K562 (cell line): ENCODE measurements around the gene GPR32. TPM values are rescaled to one million over a fixed set of nuclear protein-coding genes. Genes with fewer than 3 reads are reported as not detected.
A peak's percentile ranks its signal among the peaks of the same experiment; 100 is the strongest.

Source experiments
- EHMT2 ChIP-seq: fragments of 450-650 bp; IDR thresholded peaks from 2 replicates; pipeline ENCODE4 v1.6.1; 2018; ENCODE audit warnings: antibody characterized with exemption
- HDGF ChIP-seq: fragments of 450-650 bp; IDR thresholded peaks from 2 replicates; pipeline ENCODE4 v1.6.1; 2016
- HMG20A ChIP-seq: fragments of 450-650 bp; formaldehyde crosslinking; conservative IDR thresholded peaks from 2 replicates; pipeline ENCODE4 v1.4.0; 2020; ENCODE audit warnings: mild to moderate bottlenecking, mixed read lengths
- KAT7 ChIP-seq: sonication (generic); formaldehyde crosslinking; IDR thresholded peaks from 2 replicates; pipeline ENCODE4 v1.8.0; 2022; ENCODE audit warnings: missing genetic modification reagents, mild to moderate bottlenecking, borderline replicate concordance
- KAT8 ChIP-seq: fragments of 450-650 bp; IDR thresholded peaks from 2 replicates; pipeline ENCODE4 v1.6.1; 2016; ENCODE audit warnings: low read depth, mild to moderate bottlenecking
- POLR3A ChIP-seq: IDR thresholded peaks from 2 replicates; pipeline ENCODE4 v1.6.1; 2011; ENCODE audit warnings: borderline replicate concordance, mild to moderate bottlenecking, moderate library complexity; ENCODE audit not compliant: insufficient read length, insufficient read depth; ENCODE audit errors: extremely low read depth
- RFX7 ChIP-seq: fragments of 250-450 bp; sonication (Bioruptor Pico); IDR thresholded peaks from 2 replicates; pipeline ENCODE4 v1.5.1; 2021; ENCODE audit warnings: mild to moderate bottlenecking
- TAF1 ChIP-seq: IDR thresholded peaks from 2 replicates; pipeline ENCODE4 v1.6.1; 2011; ENCODE audit warnings: mild to moderate bottlenecking, low read length, moderate library complexity; ENCODE audit not compliant: insufficient read depth, control insufficient read depth, severe bottlenecking; ENCODE audit errors: extremely low read depth
- TBP ChIP-seq: optimal IDR thresholded peaks from 2 replicates; pipeline ENCODE3; 2011; ENCODE audit warnings: low read depth, low read length, improper control_type of control experiment
- polyA plus RNA-seq, 8 experiments: library from polyadenylated mRNA; depleted of rRNA in 4 of 8; stranded (reverse) in 5 of 8; unstranded in 3 of 8; fragments of >200 nt; fragmentation: Nextera tagmentation in 2 of 8; fragmentation: Illumina TruSeq in 1 of 8; extraction: Ambion mirVana in 2 of 8; extraction: Trizol in 1 of 8; gene quantifications; 2 replicates each; pipeline versions ENCODE4 v1.2.1 to v1.2.3, GENCODE V29; 2011 to 2014; ENCODE audit warnings: inconsistent platforms in 1 of 8, missing spikeins in 1 of 8
- total RNA-seq, 7 experiments: library from RNA; depleted of rRNA in 6 of 7; stranded (reverse); fragments of >200 nt in 6 of 7; fragmentation: Illumina TruSeq in 2 of 7; extraction: Trizol in 2 of 7; gene quantifications; 2 replicates each; pipeline versions ENCODE4 v1.2.1 to v1.2.3, GENCODE V29; 2011 to 2021; ENCODE audit warnings: low replicate concordance in 1 of 7
- TF ChIP-seq, protein P1 (sequence below): fragments of 450-650 bp; IDR thresholded peaks from 2 replicates; pipeline ENCODE4 v1.6.1; 2018; ENCODE audit not compliant: partially characterized antibody
- TF ChIP-seq, protein P2 (sequence below): fragments of 450-650 bp; formaldehyde crosslinking; IDR thresholded peaks from 2 replicates; pipeline ENCODE4 v1.4.0; 2022; ENCODE audit warnings: mild to moderate bottlenecking, moderate library complexity
- TF ChIP-seq, protein P3 (sequence below): sonication (generic); formaldehyde crosslinking; IDR thresholded peaks from 2 replicates; pipeline ENCODE4 v1.8.1; 2022; ENCODE audit warnings: missing genetic modification reagents
- TF ChIP-seq, protein P4 (sequence below), 2 experiments: fragments of 450-650 bp; formaldehyde crosslinking in 1 of 2; IDR thresholded peaks; 2 replicates each; pipeline versions ENCODE4 v1.4.0 to v1.6.1; 2014 to 2020; ENCODE audit warnings: mild to moderate bottlenecking in 2 of 2, borderline replicate concordance in 1 of 2, low read depth in 1 of 2

GPR32 gene
- total and polyA plus RNA-seq, 9 of the 15 experiments (the other 6 are each of a cell fraction or from before 2014, with no cell fraction given): not detected

DNA sequence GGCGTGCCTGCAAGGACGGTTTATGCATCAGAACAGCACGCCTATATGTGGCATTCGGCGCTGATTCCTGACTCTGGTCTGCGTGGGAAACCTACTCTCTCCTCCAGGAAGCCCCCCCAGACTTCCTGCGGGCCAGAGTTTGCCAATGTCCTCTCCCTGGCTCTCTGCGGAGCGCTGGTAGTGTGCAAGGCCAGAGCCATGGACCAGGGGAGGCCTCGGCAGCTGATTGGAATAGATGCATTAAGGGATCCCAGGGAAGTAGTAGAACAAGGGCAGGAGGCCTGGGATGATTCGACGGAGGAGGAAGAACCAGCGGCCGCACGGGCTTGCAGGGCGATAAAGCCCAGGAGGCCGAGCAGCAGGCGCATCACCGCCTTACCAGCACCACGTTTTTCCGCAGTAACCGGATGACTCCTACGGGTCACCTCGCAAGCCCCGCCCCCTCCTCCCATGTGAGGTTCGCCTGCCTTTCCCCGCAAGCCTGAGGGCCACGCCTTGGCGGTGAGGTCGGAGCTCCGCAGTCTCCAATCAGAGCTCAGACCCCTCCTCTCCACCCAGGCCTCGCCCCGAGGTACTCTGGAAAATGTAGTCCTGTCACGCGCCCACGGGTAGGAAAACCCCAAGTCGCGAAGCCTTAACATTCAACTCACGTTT is 42.1 kb upstream of the GPR32 start (continued):
- TF ChIP-seq TBP: peak; percentile 75
- no peak for TF ChIP-seq HMG20A (CRISPR knock-in tag)
- no peak for TF ChIP-seq EHMT2
- TF ChIP-seq KAT7 (CRISPR knock-in tag): no peak
- TF ChIP-seq KAT8: no peak
- TF ChIP-seq, protein P1, sequence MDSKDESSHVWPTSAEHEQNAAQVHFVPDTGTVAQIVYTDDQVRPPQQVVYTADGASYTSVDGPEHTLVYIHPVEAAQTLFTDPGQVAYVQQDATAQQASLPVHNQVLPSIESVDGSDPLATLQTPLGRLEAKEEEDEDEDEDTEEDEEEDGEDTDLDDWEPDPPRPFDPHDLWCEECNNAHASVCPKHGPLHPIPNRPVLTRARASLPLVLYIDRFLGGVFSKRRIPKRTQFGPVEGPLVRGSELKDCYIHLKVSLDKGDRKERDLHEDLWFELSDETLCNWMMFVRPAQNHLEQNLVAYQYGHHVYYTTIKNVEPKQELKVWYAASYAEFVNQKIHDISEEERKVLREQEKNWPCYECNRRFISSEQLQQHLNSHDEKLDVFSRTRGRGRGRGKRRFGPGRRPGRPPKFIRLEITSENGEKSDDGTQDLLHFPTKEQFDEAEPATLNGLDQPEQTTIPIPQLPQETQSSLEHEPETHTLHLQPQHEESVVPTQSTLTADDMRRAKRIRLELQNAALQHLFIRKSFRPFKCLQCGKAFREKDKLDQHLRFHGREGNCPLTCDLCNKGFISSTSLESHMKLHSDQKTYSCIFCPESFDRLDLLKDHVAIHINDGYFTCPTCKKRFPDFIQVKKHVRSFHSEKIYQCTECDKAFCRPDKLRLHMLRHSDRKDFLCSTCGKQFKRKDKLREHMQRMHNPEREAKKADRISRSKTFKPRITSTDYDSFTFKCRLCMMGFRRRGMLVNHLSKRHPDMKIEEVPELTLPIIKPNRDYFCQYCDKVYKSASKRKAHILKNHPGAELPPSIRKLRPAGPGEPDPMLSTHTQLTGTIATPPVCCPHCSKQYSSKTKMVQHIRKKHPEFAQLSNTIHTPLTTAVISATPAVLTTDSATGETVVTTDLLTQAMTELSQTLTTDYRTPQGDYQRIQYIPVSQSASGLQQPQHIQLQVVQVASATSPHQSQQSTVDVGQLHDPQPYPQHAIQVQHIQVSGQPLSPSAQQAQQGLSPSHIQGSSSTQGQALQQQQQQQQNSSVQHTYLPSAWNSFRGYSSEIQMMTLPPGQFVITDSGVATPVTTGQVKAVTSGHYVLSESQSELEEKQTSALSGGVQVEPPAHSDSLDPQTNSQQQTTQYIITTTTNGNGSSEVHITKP: no peak
- TF ChIP-seq, protein P2, sequence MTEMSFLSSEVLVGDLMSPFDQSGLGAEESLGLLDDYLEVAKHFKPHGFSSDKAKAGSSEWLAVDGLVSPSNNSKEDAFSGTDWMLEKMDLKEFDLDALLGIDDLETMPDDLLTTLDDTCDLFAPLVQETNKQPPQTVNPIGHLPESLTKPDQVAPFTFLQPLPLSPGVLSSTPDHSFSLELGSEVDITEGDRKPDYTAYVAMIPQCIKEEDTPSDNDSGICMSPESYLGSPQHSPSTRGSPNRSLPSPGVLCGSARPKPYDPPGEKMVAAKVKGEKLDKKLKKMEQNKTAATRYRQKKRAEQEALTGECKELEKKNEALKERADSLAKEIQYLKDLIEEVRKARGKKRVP (CRISPR knock-in tag): no peak
- TF ChIP-seq RFX7 (CRISPR knock-in tag): no peak
- TF ChIP-seq, protein P3, sequence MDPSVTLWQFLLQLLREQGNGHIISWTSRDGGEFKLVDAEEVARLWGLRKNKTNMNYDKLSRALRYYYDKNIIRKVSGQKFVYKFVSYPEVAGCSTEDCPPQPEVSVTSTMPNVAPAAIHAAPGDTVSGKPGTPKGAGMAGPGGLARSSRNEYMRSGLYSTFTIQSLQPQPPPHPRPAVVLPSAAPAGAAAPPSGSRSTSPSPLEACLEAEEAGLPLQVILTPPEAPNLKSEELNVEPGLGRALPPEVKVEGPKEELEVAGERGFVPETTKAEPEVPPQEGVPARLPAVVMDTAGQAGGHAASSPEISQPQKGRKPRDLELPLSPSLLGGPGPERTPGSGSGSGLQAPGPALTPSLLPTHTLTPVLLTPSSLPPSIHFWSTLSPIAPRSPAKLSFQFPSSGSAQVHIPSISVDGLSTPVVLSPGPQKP (CRISPR knock-in tag): no peak
- no peak for TF ChIP-seq TAF1
- no peak for TF ChIP-seq POLR3A
- TF ChIP-seq, protein P4, sequence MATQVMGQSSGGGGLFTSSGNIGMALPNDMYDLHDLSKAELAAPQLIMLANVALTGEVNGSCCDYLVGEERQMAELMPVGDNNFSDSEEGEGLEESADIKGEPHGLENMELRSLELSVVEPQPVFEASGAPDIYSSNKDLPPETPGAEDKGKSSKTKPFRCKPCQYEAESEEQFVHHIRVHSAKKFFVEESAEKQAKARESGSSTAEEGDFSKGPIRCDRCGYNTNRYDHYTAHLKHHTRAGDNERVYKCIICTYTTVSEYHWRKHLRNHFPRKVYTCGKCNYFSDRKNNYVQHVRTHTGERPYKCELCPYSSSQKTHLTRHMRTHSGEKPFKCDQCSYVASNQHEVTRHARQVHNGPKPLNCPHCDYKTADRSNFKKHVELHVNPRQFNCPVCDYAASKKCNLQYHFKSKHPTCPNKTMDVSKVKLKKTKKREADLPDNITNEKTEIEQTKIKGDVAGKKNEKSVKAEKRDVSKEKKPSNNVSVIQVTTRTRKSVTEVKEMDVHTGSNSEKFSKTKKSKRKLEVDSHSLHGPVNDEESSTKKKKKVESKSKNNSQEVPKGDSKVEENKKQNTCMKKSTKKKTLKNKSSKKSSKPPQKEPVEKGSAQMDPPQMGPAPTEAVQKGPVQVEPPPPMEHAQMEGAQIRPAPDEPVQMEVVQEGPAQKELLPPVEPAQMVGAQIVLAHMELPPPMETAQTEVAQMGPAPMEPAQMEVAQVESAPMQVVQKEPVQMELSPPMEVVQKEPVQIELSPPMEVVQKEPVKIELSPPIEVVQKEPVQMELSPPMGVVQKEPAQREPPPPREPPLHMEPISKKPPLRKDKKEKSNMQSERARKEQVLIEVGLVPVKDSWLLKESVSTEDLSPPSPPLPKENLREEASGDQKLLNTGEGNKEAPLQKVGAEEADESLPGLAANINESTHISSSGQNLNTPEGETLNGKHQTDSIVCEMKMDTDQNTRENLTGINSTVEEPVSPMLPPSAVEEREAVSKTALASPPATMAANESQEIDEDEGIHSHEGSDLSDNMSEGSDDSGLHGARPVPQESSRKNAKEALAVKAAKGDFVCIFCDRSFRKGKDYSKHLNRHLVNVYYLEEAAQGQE (IDR thresholded peaks at IDR 0.05; ENCODE audit: borderline replicate concordance): 0 out of 2 replicates have a peak, but pooled peaks have one; percentile 27
- TF ChIP-seq, protein P4 (CRISPR knock-in tag; IDR thresholded peaks at IDR 0.05; ENCODE audit: low read depth): 0 out of 2 replicates have a peak, but pooled peaks have one; percentile 25
- no peak for TF ChIP-seq HDGF
